ENCODE measurements around the gene CNTNAP2.

DNA sequence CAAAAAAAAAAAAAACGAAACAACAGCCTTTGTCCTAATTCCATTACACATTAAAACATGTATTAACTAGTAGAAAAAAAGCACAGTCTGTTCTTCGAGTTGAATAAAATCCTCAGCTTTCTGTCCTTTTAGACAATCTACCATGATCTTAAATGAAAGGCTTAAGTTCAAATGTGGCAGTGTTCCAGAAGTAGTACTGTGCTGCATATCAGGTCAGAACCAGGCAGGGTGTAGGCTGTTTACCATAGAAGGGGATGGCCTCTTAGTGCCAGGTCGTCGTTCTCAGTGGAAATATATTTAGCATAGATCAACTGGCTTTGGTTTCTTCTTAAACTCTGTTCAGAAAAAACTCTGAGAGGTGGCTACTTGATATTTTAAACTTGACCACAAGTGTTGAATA lies 612.0 kb downstream of the CNTNAP2 start:
- no peak for TF ChIP-seq EZH2phosphoT487 (IDR thresholded peaks at IDR 0.05; ENCODE audit: insufficient read depth, low read depth)
- no peak for TF ChIP-seq EZH2 (IDR thresholded peaks at IDR 0.05; ENCODE audit: insufficient read depth, poor library complexity, severe bottlenecking)

All from GM23248 (cell line).